GM18868 (cell line): Measurements from ENCODE around the gene TAF5L.

Experiments
- ATAC-seq: cut with Tn5 transposase; IDR thresholded peaks from one replicate; pipeline ENCODE4 v1.9.1; 2021; ENCODE audit warnings: mild to moderate bottlenecking, moderate library complexity; ENCODE audit not compliant: unreplicated experiment

TAF5L gene

GRCh38 chr1:229625915-229626831, at the start of gene TAF5L, which contains the start of gene URB2:
TAF5L (minus strand) TSS chr1:229626122; CDS start chr1:229614482, 11,640 bp downstream.
URB2 (plus strand) TSS chr1:229626247; CDS start chr1:229627634, 1,387 bp downstream.
- peak; percentile 88 for ATAC-seq

- no peak for ATAC-seq
Observed at GRCh38 chr1:229675396-229675795, 49.5 kb upstream of the TAF5L start.

- ATAC-seq: no peak
Observed at GRCh38 chr1:229674042-229674441, 48.1 kb upstream of the TAF5L start.

DNA sequence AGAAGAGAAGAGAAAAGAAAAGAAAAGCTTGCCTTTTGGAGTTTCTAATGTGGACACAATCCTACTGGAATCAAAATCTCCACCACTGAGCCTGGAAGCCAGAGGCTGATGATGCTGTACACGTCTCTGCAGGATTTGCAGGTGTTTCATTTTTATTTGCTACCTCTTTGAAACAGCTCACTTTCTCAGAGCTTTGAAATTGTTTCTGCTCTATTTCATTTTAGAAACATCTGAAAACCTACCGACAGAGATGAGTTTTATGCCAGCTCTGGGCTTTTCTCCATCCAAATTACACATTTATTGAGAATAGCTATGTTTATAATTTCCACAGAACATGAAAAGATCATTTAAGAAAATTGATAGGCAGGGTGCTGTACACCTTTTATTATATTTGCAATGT, 46.3 kb upstream of the TAF5L start:
- ATAC-seq: no peak

GRCh38 chr1:229671310-229671709, 45.4 kb upstream of the TAF5L start:
- no peak for ATAC-seq

DNA sequence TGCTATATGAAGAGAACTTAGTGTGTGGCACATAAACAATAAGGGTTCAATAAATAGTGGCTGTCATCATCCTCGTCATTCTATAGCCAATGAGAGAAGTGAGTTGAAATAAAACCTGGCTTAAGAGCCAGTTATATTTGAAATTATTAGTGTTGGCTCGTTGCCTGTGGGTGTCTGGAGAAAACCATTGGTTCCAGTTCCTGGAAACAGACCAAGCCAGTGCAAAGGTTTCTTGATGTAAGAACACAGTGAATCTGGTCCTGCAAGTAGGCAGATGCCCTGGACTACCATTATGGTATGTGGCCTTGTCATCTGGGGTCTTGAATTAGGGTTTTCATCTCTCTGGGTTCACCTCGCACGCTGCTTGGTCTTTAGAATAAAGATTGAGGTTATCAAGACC, 43.4 kb upstream of the TAF5L start:
- ATAC-seq: no peak

GRCh38 chr1:229666585-229666984, 40.7 kb upstream of the TAF5L start:
- no peak for ATAC-seq

- no peak for ATAC-seq
Observed at GRCh38 chr1:229665912-229666558, 40.1 kb upstream of the TAF5L start.

GRCh38 chr1:229664133-229664689, 38.3 kb upstream of the TAF5L start:
- peak; percentile 82 for ATAC-seq

DNA sequence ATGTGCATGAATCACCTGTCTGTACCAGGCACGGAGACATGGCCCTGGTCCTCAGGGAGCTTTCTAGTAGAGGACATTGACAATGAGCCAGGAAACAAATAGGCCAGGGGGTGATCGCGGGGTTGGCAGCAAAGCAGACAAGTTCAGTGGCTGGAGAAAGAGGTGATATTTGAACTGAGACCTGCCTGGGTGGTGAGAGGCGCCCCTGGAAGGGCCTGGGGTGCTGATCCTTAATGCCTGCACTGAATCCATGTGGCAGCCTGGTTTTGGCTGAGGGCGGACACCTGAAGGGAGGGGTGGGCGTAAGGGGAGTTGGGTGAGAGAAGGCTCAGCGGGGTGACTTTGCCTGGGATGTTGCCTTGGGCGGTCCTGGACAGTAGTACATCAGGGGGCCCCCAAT, 36.0 kb upstream of the TAF5L start:
- no peak for ATAC-seq

- ATAC-seq: peak; percentile 80
Observed at GRCh38 chr1:229661022-229661877, 35.3 kb upstream of the TAF5L start.

DNA sequence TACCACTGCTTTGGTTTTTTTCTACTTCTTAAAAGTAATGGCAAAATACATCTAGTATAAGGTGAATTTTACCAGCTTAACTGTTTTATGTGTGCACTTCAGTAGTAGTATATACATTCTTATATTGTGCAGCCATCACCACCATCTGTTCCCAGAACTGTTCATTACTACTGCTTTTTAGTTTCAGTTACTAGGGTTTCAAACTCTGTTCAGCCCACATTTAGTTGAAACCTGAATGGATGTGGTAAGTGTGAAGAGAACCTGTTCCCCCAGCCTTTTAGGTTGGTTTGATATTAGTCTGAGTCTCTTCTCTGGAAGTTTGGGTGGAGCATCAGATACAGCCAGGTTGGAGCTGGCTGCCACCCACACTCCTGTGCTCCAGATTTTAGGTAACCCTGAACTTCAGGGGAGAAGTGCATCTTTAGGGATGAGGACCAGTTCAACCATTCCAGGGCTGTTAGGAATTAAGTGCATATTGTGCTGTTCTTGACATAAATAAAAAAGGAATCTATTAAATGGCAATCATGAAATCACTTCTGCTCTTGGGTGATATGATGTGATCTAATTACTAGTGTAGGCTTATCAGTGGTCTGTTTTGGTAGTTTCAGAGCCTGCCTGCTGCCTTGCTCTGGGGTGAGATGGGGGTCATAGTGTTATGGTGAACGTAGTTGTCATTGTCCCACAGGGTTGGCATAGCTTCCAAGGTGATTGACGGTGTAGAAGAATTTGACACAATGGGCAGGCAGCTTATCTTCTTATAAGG, 32.3 kb upstream of the TAF5L start:
- no peak for ATAC-seq

DNA sequence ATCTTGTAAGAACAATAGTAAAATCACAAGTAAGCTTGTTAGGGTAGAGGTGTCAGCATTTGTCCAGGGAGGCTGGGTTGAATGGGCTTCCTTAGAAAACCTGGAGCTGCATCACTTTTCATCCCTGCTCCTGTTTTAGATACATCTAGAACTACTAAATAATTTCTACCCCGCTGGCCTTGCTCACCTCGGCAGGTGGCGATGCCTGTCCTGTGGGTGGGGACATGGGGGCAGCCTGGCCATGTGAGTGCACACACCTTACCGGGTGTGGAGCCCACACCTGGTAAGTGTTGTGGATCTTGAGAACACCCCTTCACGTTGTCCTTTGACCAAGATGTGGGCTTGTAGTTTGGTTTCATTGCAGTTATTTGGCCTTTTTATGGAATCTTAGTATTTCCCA, 29.9 kb upstream of the TAF5L start:
- ATAC-seq: no peak

GRCh38 chr1:229653420-229653819, 27.5 kb upstream of the TAF5L start:
- no peak for ATAC-seq

DNA sequence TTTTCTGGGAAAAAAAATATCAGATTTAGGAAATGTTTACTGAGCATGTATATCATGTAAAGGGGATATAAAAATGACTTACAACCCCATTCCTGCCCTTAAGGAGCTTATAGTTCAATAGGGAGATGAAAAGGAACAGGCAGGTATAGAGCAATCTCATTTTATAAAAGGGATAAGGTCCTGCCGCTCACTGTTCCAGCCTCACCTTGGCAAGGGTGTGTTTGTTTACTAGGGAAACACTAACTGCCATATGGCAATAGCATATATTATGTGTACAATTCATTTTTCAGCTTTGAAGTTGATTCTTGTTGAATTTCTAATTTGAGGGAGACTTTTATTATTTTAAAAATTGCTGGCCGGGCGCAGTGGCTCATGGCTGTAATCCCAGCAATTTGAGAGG, 25.6 kb upstream of the TAF5L start:
- ATAC-seq: no peak

GRCh38 chr1:229650045-229650444, 24.1 kb upstream of the TAF5L start:
- no peak for ATAC-seq

DNA sequence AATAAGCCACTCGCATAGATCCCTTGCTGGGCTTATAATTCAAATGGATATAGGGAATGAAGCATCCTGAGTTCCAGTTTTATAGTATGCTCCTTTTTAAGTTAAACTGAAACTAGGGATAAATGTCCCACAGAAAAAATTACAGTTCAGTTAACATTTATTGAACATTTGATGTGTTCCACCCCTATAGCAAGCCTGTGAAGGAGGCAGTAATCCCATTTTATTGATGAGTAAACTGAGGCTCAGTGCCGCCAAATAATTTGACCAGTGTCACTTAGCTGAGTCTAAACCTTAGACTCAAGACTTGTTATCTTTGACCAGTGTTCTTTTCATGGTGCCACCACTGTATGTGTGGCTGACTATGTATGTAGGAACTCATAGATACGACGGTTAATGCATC, 22.5 kb upstream of the TAF5L start:
- no peak for ATAC-seq

DNA sequence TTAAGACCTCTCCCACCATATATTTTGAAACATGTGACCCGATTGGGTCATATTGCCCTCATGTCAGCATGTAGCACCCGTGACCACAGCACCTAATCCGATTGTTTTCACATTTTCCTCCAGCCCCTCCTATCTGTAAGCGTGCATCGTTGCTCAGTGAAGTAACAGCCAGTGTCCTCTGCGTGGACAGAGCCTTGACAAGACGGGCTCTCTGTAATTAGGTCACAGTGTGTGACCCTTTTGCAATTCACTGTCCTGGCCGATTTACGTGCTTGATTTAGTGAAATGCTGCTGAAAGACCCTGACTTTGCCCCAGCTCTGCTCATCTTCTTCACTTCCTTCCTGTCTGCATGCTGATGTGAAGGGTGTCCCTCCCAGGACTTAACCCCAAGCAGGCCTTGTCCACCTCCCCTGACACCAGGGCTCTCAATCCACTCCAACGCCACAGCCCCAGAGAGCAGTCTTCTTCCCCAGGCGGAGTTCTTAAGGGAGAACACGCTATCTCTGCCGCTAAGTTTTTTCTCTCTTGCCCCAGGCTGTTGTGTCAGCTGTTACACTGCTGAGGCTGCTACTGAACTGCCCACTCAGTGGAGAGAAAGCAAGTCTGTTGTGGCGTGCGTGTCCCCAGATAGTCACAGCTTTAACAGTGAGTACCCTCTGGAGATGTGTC, 19.5 kb upstream of the TAF5L start:
- ATAC-seq: no peak

DNA sequence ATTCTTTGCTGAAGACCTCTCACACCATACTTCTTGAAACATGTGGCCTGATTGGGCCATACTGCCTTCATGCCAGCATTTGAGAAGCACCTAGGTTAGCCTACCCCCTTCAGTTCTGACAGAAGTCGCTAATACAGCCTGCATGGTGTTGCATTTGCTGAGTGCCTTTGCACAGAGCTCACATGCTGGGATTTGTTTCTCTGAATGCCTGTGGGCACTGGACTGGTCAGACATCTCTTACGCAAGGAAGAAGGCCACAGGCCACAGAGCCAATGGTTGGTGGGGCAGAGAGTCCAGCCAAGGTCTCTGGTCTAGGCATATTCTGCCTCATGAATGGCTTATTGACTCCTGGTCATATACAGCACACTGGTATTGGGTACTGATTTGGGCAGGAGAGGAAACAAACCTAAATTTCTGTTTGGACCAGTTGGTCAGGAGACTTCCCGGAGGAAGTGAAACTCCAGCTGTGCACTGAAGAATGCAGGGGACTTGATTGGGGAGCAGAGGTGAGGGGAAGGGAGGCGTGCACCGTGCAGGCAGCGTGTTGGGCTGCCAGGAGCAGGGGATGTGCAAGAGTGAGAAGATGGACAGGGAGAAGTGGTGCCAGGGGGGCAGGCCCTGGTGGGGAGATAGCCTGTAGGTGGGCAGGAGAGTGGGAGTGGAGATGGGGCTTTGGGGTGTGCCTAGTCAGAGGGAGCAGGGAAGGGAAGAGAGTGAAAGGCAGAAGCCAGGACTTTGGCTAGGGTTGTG, 18.2 kb upstream of the TAF5L start:
- ATAC-seq: peak; percentile 82
